HepG2 (cell line): ENCODE data around the gene OTUD7B. TPM values are rescaled to one million over a fixed set of nuclear protein-coding genes. Genes with fewer than 3 reads are reported as not detected.

Experiments used
- CREB3 ChIP-seq: sonication (generic); formaldehyde crosslinking; IDR thresholded peaks from 2 replicates; pipeline ENCODE4 v1.5.0; 2020; ENCODE audit warnings: missing genetic modification reagents
- IKZF1 ChIP-seq: fragments of 450-650 bp; IDR thresholded peaks from 2 replicates; pipeline ENCODE4 v1.7.1; 2016
- IKZF4 ChIP-seq: sonication (generic); formaldehyde crosslinking; IDR thresholded peaks from 2 replicates; pipeline ENCODE4 v1.5.1; 2020; ENCODE audit warnings: borderline replicate concordance, mild to moderate bottlenecking, low read depth, missing genetic modification reagents; ENCODE audit errors: not compliant biosample characterization
- MEF2D ChIP-seq: sonication (generic); formaldehyde crosslinking; IDR thresholded peaks from 2 replicates; pipeline ENCODE4 v1.5.1; 2020; ENCODE audit warnings: mild to moderate bottlenecking, missing genetic modification reagents
- NBN ChIP-seq: fragments of 450-650 bp; conservative IDR thresholded peaks from 2 replicates; pipeline ENCODE4 v1.6.1; 2017
- NFAT5 ChIP-seq: sonication (generic); formaldehyde crosslinking; IDR thresholded peaks from 2 replicates; pipeline ENCODE4 v1.4.0; 2020; ENCODE audit warnings: missing genetic modification reagents
- REPIN1 ChIP-seq: sonication (generic); formaldehyde crosslinking; IDR thresholded peaks from 2 replicates; pipeline ENCODE4 v1.8.0; 2022; ENCODE audit warnings: missing genetic modification reagents, low read depth, mild to moderate bottlenecking, borderline replicate concordance
- TFDP2 ChIP-seq: sonication (generic); formaldehyde crosslinking; IDR thresholded peaks from 2 replicates; pipeline ENCODE4 v1.4.0; 2020; ENCODE audit warnings: missing genetic modification reagents
- U2AF1 ChIP-seq: fragments of 200-400 bp; formaldehyde crosslinking; optimal IDR thresholded peaks from 2 replicates; pipeline ENCODE3; 2017; ENCODE audit warnings: mild to moderate bottlenecking, low read depth, low read length
- ZNF3 ChIP-seq: IDR thresholded peaks from 2 replicates; pipeline ENCODE4 v1.7.0; 2017; ENCODE audit warnings: inconsistent platforms
- ZNF337 ChIP-seq: sonication (generic); formaldehyde crosslinking; IDR thresholded peaks from 2 replicates; pipeline ENCODE4 v1.5.1; 2020; ENCODE audit warnings: missing genetic modification reagents, low read depth, mild to moderate bottlenecking, borderline replicate concordance
- ZNF33B ChIP-seq: sonication (generic); formaldehyde crosslinking; IDR thresholded peaks from 2 replicates; pipeline ENCODE4 v1.5.1; 2020; ENCODE audit warnings: mild to moderate bottlenecking, missing genetic modification reagents
- ZNF383 ChIP-seq: sonication (generic); formaldehyde crosslinking; IDR thresholded peaks from 2 replicates; pipeline ENCODE4 v1.4.0; 2020; ENCODE audit warnings: missing genetic modification reagents, mild to moderate bottlenecking, borderline replicate concordance
- ZNF619 ChIP-seq: sonication (generic); formaldehyde crosslinking; IDR thresholded peaks from 2 replicates; pipeline ENCODE4 v1.4.0; 2020; ENCODE audit warnings: mild to moderate bottlenecking, missing genetic modification reagents
- ZNF713 ChIP-seq: sonication (generic); formaldehyde crosslinking; IDR thresholded peaks from 2 replicates; pipeline ENCODE4 v1.4.0; 2020; ENCODE audit warnings: mild to moderate bottlenecking, missing genetic modification reagents
- ZNF784 ChIP-seq: sonication (generic); formaldehyde crosslinking; IDR thresholded peaks from 2 replicates; pipeline ENCODE4 v1.5.1; 2020; ENCODE audit warnings: missing genetic modification reagents, mild to moderate bottlenecking, borderline replicate concordance
- ZNF788 ChIP-seq: sonication (generic); formaldehyde crosslinking; IDR thresholded peaks from 2 replicates; pipeline ENCODE4 v1.5.0; 2020; ENCODE audit warnings: mild to moderate bottlenecking, missing genetic modification reagents, borderline replicate concordance
- polyA plus RNA-seq, 8 experiments: library from polyadenylated mRNA; depleted of rRNA in 3 of 8; stranded (reverse) in 7 of 8; unstranded in 1 of 8; fragments of >200 nt; fragmentation: Illumina TruSeq in 4 of 8; extraction: Trizol in 4 of 8; gene quantifications; 2 replicates each; pipeline versions ENCODE4 v1.2.1 to v1.2.3, GENCODE V29; 2011 to 2016; ENCODE audit warnings: low read depth in 4 of 8, missing spikeins in 1 of 8, mixed read lengths in 1 of 8; ENCODE audit not compliant: insufficient read depth in 1 of 8
- total RNA-seq, 5 experiments: library from RNA; depleted of rRNA; stranded (reverse); fragments of >200 nt; fragmentation: Illumina TruSeq; extraction: Trizol; gene quantifications; 2 replicates each; pipeline ENCODE4 v1.2.3, GENCODE V29; 2016; ENCODE audit warnings: low read depth in 1 of 5
- TF ChIP-seq, protein P1 (sequence below): fragments of 450-650 bp; IDR thresholded peaks from 2 replicates; pipeline ENCODE4 v1.6.1; 2017
- TF ChIP-seq, protein P2 (sequence below): sonication (generic); formaldehyde crosslinking; conservative IDR thresholded peaks from 2 replicates; pipeline ENCODE4 v1.5.0; 2020; ENCODE audit warnings: missing genetic modification reagents

The OTUD7B gene
- total and polyA plus RNA-seq, 2 of the 13 experiments (the other 11 are each of a cell fraction or from before 2014, with no cell fraction given): 5.1 to 11.2 TPM

DNA sequence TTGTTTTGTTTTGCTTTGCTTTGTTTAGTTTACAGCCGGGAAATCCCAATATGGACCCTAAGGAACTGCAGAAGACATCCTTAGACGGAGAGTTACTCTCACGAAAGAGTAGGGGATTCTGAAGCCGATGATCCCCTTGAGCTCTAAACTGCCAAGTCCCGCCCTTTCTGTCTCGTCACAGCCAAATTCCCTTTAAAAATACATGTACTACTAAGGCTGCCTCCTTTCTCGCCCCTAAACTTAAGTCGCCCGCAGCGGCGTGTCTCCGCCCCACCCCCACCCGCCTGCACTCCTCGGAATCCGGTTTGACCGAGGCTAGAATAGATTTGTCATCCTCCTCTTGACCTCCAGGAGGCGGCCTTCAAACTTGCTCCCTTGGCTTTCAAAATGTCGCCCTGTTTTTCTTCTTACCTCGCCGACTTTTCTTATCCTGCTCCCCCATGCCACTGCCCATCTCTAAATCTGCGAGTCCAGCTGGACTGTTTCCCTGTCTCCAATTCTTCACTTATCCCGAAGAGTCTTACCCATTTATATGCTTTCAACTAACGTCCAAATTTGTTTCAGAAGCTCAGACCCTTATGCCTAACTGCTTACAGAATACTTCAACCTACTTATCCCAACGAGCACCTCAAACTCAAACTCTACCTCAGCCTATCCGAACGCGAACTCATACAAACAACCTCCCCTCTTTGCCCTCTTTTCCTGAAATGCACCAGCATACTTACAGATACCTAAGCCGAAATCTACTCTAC, 122.1 kb downstream of the OTUD7B start (continued):
- TF ChIP-seq NFAT5 (CRISPR knock-in tag) (no peak), ZNF619 (no peak), ZNF383 (no peak), CREB3 (no peak), TFDP2 (CRISPR knock-in tag) (peak; percentile 22; the same call in 1 of the 2 replicates), ZNF3 (CRISPR knock-in tag) (no peak), NBN (no peak), MEF2D (CRISPR knock-in tag) (no peak), REPIN1 (no peak), ZNF713 (no peak), IKZF4 (CRISPR knock-in tag) (no peak), ZNF33B (no peak), IKZF1 (no peak), ZNF788 (no peak), ZNF337 (CRISPR knock-in tag) (no peak), ZNF784 (CRISPR knock-in tag) (no peak), U2AF1 (no peak)
- TF ChIP-seq, protein P1, sequence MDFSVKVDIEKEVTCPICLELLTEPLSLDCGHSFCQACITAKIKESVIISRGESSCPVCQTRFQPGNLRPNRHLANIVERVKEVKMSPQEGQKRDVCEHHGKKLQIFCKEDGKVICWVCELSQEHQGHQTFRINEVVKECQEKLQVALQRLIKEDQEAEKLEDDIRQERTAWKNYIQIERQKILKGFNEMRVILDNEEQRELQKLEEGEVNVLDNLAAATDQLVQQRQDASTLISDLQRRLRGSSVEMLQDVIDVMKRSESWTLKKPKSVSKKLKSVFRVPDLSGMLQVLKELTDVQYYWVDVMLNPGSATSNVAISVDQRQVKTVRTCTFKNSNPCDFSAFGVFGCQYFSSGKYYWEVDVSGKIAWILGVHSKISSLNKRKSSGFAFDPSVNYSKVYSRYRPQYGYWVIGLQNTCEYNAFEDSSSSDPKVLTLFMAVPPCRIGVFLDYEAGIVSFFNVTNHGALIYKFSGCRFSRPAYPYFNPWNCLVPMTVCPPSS: no peak
- TF ChIP-seq, protein P2, sequence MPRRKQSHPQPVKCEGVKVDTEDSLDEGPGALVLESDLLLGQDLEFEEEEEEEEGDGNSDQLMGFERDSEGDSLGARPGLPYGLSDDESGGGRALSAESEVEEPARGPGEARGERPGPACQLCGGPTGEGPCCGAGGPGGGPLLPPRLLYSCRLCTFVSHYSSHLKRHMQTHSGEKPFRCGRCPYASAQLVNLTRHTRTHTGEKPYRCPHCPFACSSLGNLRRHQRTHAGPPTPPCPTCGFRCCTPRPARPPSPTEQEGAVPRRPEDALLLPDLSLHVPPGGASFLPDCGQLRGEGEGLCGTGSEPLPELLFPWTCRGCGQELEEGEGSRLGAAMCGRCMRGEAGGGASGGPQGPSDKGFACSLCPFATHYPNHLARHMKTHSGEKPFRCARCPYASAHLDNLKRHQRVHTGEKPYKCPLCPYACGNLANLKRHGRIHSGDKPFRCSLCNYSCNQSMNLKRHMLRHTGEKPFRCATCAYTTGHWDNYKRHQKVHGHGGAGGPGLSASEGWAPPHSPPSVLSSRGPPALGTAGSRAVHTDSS: no peak
